Stimulated activated CD4-positive, alpha-beta T cell treated with anti-CD3 and anti-CD28 coated beads, Interleukin-2, amount 100 ng/mL, for 4 hours (primary cell): ENCODE measurements around the gene GCHFR.

Experiments used
- DNase-seq: peaks from one replicate; pipeline ENCODE4 v3.0.0-alpha.2; 2020; ENCODE audit warnings: low read depth

GCHFR gene

GRCh38 chr15:40763801-40764628 lies at the start of gene GCHFR:
Gene GCHFR (plus strand): TSS chr15:40764068. CDS start chr15:40764181, 113 bp downstream.
- no peak for DNase-seq

- no peak for DNase-seq
These were observed 49.7 kb upstream of the GCHFR start for GRCh38 chr15:40714144-40714543.

- DNase-seq = no peak
These were observed 47.7 kb upstream of the GCHFR start for GRCh38 chr15:40716165-40716564.

DNA sequence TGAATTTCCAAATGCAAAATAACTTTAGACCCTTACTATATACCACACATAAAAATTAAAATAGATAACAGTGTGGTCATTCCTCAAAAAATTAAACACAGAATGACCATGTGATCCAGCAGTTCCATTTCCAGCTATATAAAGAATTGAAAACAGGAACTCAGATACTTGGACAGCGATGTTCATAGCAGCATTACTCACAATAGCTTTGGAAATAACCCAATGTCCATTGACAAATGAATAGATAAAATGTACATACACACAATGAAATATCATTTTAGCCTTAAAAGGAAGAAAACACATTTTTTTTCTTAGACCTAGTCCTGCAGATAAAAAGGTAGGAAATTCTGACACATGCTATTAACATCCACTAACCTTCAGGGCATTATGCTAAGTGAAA lies 42.2 kb upstream of the GCHFR start:
- no peak for DNase-seq

DNA sequence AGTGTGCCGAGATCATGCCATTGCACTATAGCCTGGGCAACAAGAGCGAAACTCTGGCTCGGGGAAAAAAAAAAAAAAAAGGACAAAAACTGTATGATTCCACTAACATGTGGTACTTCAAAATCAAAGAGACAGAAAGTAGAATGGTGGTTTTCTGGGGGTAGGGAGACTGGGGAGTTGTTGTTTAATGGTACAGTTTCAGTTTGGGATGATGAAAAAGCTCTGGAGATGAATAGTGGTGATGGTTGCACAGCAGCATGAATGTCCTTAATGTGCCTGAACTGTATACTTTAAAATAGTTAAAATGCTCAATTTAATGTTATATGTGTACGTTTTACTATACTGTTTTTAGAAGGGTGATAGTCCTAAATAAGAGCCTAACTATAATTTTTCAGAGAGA lies 41.5 kb upstream of the GCHFR start:
- DNase-seq = no peak

- DNase-seq = no peak
These were observed 40.9 kb upstream of the GCHFR start for GRCh38 chr15:40722934-40723333.

DNA sequence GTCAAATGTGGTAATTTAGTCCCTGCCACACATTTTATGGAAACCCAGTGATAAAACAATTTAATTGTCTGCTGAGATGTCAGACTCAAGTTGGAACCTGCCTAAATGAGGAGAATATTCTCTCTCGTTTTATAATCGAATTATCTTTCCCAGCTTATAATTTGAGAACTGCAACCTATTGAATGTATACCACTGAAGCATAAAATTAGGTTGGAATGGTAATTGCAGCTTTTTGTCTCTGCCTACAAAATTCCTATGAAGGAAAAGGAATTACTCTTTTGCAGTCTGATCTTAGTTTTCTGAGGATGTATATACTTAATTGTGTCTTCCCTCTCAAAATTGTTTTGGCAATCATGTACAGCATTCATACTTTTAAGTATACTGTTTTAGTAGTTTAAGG lies 39.9 kb upstream of the GCHFR start:
- no peak for DNase-seq

DNA sequence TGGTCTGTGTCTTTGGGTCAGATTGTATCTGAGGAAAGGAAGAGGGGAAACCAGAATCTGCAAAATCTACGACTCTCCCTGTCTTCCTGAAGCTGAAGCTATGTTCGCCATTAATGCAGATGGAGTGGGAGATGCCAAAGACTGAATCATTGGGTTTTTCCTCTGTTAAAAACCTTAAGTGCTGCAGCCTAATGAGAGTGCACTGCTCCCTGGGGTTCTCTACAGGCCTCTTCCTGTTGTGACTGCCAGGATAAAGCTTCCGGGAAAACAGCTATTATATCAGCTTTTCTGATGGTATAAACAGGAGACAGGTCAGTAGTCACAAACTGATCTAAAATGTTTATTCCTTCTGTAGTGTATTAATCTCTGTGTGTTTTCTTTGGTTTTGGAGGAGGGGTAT lies 32.8 kb upstream of the GCHFR start:
- DNase-seq = no peak

GRCh38 chr15:40736575-40736974 lies 27.3 kb upstream of the GCHFR start:
- DNase-seq = no peak

- no peak for DNase-seq
These were observed 26.8 kb upstream of the GCHFR start for GRCh38 chr15:40737048-40737447.

- DNase-seq = no peak
These were observed 24.8 kb upstream of the GCHFR start for GRCh38 chr15:40739047-40739446.

DNA sequence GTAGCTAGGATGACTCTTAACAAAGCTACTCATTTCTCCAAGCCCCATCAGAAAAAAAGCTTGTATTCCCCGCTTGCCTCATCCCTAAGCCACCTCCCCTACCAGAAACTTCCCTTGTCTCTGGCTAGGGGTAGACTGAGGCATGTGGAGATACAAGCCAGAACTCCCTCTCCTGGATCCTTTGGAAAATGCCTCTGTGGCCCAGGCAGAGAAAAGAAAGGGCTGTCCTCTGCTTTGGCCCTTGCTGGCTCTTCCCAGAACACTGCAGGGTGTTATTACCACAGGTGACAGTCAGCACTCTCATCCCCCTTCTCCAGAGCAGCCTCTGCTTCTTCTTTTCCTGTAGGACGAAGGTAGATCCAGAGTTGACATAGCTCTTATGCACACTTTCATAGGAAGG lies 24.0 kb upstream of the GCHFR start:
- no peak for DNase-seq

DNA sequence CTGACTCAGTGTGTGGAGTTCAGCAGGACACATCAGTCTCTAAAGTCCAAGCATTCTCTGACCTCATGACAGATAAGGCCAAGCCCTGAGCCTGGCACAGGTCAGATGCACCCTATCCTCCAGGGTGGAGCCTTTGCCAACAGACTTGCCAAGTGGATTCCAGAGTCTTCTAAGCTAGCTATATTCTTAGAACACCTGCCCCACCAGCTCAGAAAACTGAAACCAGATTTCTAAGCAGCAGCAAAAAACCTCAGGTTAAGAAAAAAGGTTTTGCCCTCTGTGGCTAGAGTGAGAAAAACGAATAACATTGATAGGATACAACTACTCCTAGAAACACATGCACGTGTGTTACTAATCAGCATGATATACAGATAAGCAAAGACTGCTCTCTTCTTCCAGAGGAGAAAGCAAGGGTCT lies 20.4 kb upstream of the GCHFR start:
- DNase-seq = no peak

DNA sequence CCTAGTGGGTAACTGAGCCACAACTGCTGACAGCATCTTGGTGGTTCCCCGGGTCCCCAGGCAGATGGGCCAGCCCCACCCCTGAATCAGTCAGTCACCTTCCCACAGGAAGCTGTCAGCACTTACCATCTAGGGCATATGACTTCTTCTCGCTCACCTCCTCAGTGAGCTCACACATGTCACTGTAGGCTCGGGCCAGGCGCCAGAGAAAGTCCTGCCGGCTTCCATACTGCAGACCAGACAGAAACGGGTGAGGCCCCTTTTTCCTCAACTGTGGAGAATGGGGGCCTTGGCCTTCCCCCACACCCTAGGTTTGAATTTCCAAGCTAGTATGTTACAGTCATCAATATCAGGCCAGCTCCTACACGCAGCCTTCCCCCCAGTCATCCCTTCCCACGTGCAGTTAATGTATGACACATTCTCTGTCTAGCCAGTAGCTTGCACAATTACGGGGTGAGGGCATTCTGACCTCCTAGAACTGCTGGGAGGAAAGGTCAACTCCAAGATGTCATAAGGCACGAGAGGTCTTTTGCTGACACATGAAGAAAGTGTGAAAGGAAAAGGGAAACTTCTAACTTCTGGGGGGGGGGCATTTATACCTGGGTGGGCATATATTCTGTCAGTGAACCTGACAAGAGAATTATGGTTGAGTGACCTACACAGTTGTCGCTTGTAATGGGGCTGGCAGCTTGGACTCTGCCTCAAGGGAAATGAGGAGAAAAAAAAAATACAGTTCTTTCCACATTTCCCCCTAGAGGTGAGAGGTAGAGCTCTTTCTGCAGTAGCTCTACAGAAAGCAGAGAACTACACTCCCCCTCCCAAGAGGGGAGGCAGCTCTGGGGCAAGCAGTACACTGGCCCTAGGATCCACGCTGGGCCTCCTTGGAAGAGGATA lies 19.7 kb upstream of the GCHFR start:
- DNase-seq = peak; percentile 31

GRCh38 chr15:40744815-40745152 lies 19.1 kb upstream of the GCHFR start:
- DNase-seq = no peak

DNA sequence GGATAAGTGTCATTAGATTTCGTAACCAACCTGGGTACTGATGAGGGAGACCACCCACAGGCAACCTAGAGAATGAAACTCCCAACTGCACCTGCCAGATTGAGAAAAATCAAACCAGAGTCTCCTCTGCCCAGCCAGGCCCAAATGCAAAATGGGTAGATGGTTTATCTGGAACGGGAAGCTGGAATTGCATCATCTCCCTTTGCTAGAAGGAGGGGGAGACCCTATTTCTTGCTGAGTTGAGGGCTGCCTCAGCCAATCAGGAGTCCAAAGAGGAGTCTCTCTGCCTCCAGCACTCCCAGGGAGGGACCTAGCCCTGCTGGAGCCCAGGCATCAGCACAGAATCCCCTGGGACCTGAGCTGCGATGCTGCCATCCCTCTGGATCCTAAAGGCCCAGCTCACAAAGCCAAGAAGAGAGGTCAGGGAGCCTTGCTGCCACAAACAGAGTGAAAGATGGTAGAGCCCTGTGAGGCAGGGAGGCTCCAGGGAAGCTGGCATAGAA lies 16.9 kb upstream of the GCHFR start:
- no peak for DNase-seq

GRCh38 chr15:40747685-40748631 lies 15.9 kb upstream of the GCHFR start:
- no peak for DNase-seq

GRCh38 chr15:40749151-40749630 lies 14.7 kb upstream of the GCHFR start:
- DNase-seq = no peak

DNA sequence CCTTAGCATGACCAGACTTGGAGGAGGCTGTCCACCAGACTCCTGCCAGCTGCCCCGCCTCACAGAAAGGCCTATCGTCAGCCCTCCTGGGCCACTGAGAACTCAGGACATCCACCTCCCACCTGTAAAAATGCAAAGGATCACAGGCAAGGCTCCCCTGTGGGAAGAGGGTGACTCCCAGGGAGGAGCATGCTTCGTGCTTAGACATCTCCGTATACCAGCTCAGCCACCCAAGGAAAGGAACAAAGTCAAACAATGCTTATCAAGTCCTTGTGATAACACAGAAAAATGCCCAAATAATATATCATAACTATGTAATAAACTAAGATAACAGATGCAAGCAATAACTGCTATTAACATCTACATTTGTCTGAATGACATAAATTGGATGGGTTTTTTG lies 13.0 kb upstream of the GCHFR start:
- no peak for DNase-seq

DNA sequence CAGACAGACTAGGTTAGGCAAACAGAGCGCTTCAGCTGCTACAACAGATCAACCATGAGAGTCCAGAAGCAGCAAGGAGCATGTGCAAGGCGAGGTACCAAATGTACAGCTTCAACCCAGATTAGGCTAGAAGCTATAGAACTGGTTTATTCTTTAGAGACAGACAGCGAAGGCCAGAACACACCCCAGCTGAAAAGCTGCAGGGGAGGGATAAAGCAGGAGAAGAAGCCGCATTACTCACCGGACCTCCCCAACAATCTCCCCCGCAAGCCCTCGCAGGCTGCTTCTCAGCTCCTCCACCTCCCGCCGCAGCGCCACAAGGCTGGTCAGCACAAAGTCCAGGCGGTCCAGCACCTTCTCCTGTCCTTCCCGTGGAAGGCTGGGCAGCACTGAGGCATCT lies 12.1 kb upstream of the GCHFR start:
- no peak for DNase-seq

DNA sequence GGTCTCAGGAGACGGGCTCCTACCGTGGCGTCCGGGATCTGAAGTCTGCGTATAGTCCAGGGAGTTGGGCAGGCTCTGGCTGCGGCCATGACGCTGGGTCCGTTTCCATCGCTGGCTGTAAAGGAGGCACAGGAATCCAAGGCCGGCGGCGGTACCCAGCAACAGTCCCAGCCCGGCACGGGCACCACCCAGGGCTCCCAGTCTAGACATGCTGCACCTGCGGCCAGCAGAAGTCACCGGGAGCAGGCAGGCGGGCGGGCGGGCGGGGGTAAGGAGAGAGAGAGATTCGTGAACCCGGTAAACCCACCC lies 9.3 kb upstream of the GCHFR start:
- no peak for DNase-seq
